GM23338 (cell line): ENCODE data around the gene AGMAT. TPM values are rescaled to one million over a fixed set of nuclear protein-coding genes. Genes with fewer than 3 reads are reported as not detected.
A peak's percentile ranks its signal among the peaks of the same experiment; 100 is the strongest.

ENCODE experiments used
- ATAC-seq: fragments of 200-7000 bp; cut with Tn5 transposase; 3 replicates; pipeline ENCODE4 v1.9.1; 2020
- DNase-seq: peaks from one replicate; pipeline ENCODE4 v3.0.0-alpha.2; 2015; ENCODE audit warnings: low spot score
- H2AFZ ChIP-seq: fragments of 200-600 bp; sonication (generic); 2 replicates; pipeline ENCODE4 v1.8.0; 2016; ENCODE audit warnings: antibody characterized with exemption, mild to moderate bottlenecking, moderate library complexity
- H3F3A ChIP-seq: fragments of 200-600 bp; sonication (generic); replicated peaks from 2 replicates; pipeline ENCODE4 v1.8.0; 2017; ENCODE audit warnings: antibody characterized with exemption, mixed run types, low read depth
- H3K27ac ChIP-seq: fragments of 200-600 bp; sonication (generic); 2 replicates; pipeline ENCODE4 v1.6.1; 2016; ENCODE audit warnings: low read depth
- H3K27me3 ChIP-seq: fragments of 200-600 bp; sonication (generic); 2 replicates; pipeline ENCODE4 v1.8.0; 2016; ENCODE audit warnings: mild to moderate bottlenecking, mixed run types, moderate library complexity; ENCODE audit not compliant: insufficient read depth
- H3K36me3 ChIP-seq: fragments of 200-600 bp; sonication (generic); 2 replicates; pipeline ENCODE4 v1.8.0; 2016; ENCODE audit warnings: mild to moderate bottlenecking; ENCODE audit not compliant: insufficient read depth
- H3K4me1 ChIP-seq: fragments of 200-600 bp; sonication (generic); 2 replicates; pipeline ENCODE4 v1.8.0; 2016; ENCODE audit warnings: mild to moderate bottlenecking, moderate library complexity; ENCODE audit not compliant: insufficient read depth
- H3K4me2 ChIP-seq: fragments of 200-600 bp; sonication (generic); 2 replicates; pipeline ENCODE4 v1.7.1; 2017; ENCODE audit warnings: mixed run types
- H3K4me3 ChIP-seq: fragments of 200-600 bp; sonication (generic); 2 replicates; pipeline ENCODE4 v1.6.1; 2016; ENCODE audit warnings: mixed run types
- H3K79me2 ChIP-seq: fragments of 200-600 bp; sonication (generic); replicated peaks from 2 replicates; pipeline ENCODE4 v1.8.0; 2017; ENCODE audit warnings: mild to moderate bottlenecking; ENCODE audit not compliant: insufficient read depth
- H3K9me2 ChIP-seq: fragments of 200-600 bp; sonication (generic); 2 replicates; pipeline ENCODE4 v1.8.0; 2017; ENCODE audit not compliant: insufficient read depth
- H4K20me1 ChIP-seq: fragments of 200-600 bp; sonication (generic); replicated peaks from 2 replicates; pipeline ENCODE4 v1.8.0; 2017; ENCODE audit warnings: mild to moderate bottlenecking; ENCODE audit not compliant: insufficient read depth
- H3K27ac Mint-ChIP-seq: 2 replicates; pipeline ENCODE4 v1.8.0; 2020; ENCODE audit warnings: inconsistent platforms, mild to moderate bottlenecking, moderate library complexity, mixed read lengths
- H3K27me3 Mint-ChIP-seq: 3 replicates; pipeline ENCODE4 v1.8.0; 2022; ENCODE audit warnings: low read depth, mild to moderate bottlenecking, moderate library complexity, mixed read lengths, inconsistent platforms; ENCODE audit not compliant: insufficient read depth, poor library complexity
- H3K36me3 Mint-ChIP-seq: 3 replicates; pipeline ENCODE4 v1.8.0; 2021; ENCODE audit warnings: low read depth, mild to moderate bottlenecking, inconsistent platforms, moderate library complexity, mixed read lengths
- H3K4me1 Mint-ChIP-seq: 3 replicates; pipeline ENCODE4 v1.8.0; 2020; ENCODE audit warnings: mild to moderate bottlenecking, inconsistent platforms, mixed read lengths
- H3K4me3 Mint-ChIP-seq: 3 replicates; pipeline ENCODE4 v1.8.0; 2021; ENCODE audit warnings: moderate library complexity, mild to moderate bottlenecking, inconsistent platforms, mixed read lengths
- H3K9me3 Mint-ChIP-seq: 3 replicates; pipeline ENCODE4 v1.8.0; 2020; ENCODE audit warnings: moderate library complexity, mild to moderate bottlenecking, inconsistent platforms, mixed read lengths
- CREB1 ChIP-seq: fragments of 250-450 bp; sonication (Bioruptor Pico); IDR thresholded peaks from 2 replicates; pipeline ENCODE4 v1.5.0; 2020; ENCODE audit warnings: low read depth, mild to moderate bottlenecking, moderate library complexity
- EZH2phosphoT487 ChIP-seq: fragments of 200-600 bp; sonication (generic); IDR thresholded peaks from one replicate; pipeline ENCODE4 v1.8.1; 2018; ENCODE audit warnings: antibody characterized with exemption; ENCODE audit not compliant: unreplicated experiment
- ZNF331 ChIP-seq: fragments of 250-450 bp; sonication (Bioruptor Pico); IDR thresholded peaks from 2 replicates; pipeline ENCODE4 v1.5.0; 2020; ENCODE audit warnings: low read depth, mild to moderate bottlenecking, moderate library complexity
- ZNF462 ChIP-seq: fragments of 250-450 bp; sonication (Bioruptor Pico); IDR thresholded peaks from 2 replicates; pipeline ENCODE4 v1.5.0; 2020; ENCODE audit warnings: mild to moderate bottlenecking, moderate library complexity
- polyA plus RNA-seq: library from polyadenylated mRNA; unstranded; fragments of >200 nt; fragmentation: Nextera tagmentation; extraction: Ambion mirVana; gene quantifications from 2 replicates; pipeline ENCODE4 v1.2.1, GENCODE V29; 2016
- total RNA-seq: library from RNA; depleted of rRNA; stranded (reverse); fragments of >200 nt; shearing (Covaris generic); gene quantifications from 2 replicates; pipeline ENCODE4 v1.2.3, GENCODE V29; 2014

The AGMAT gene
- total and polyA plus RNA-seq, 2 experiments from 2014 or later = 1.8 to 7.4 TPM

GRCh38 chr1:15559189-15559810 lies 25.6 kb downstream of the AGMAT start (continued):
- TF ChIP-seq ZNF462 (CRISPR knock-in tag) (no peak), ZNF331 (CRISPR knock-in tag) (no peak), CREB1 (CRISPR knock-in tag) (no peak)

GRCh38 chr1:15558516-15558915 lies 26.3 kb downstream of the AGMAT start:
- Mint-ChIP-seq H3K27ac (no peak overlapping the region), H3K4me1 (no peaks in the 10 kb centered on the region), H3K4me3 (no peak overlapping the region), H3K9me3 (no peaks in the 10 kb centered on the region), H3K36me3 (peaks cover 27% of the 10 kb centered on the region), H3K27me3 (no peaks in the 10 kb centered on the region)
- no peaks in the 10 kb centered on the region for H3K79me2 ChIP-seq
- H3K4me2 ChIP-seq = no peak overlapping the region
- ATAC-seq (no peak), DNase-seq (no peak)
- no peaks in the 10 kb centered on the region for H3K27me3 ChIP-seq
- H3K4me3 ChIP-seq = no peak overlapping the region
- H4K20me1 ChIP-seq = no peaks in the 10 kb centered on the region
- 0 out of 2 replicates have a peak overlapping the region, but pooled peaks have one; percentile 78 for H3K27ac ChIP-seq
- no peaks in the 10 kb centered on the region for H3K4me1 ChIP-seq
- no peaks in the 10 kb centered on the region for H3F3A ChIP-seq
- no peak for TF ChIP-seq EZH2phosphoT487
- peaks cover 10% of the 10 kb centered on the region; the same call in 1 of the 2 replicates for H3K36me3 ChIP-seq
- H3K9me2 ChIP-seq = no peaks in the 10 kb centered on the region
- H2AFZ ChIP-seq = no peak overlapping the region
